ENCODE measurements around the gene TTLL7. TPM values are rescaled to one million over a fixed set of nuclear protein-coding genes. Genes with fewer than 3 reads are reported as not detected.
"Not testable (repeated sequence)": the region's sequence is repeated elsewhere in the genome, so short reads cannot be mapped to it uniquely, and the experiment has no call there.

Gene TTLL7
- polyA plus RNA-seq, 1 donor from 2014 or later: 88.1 TPM

DNA sequence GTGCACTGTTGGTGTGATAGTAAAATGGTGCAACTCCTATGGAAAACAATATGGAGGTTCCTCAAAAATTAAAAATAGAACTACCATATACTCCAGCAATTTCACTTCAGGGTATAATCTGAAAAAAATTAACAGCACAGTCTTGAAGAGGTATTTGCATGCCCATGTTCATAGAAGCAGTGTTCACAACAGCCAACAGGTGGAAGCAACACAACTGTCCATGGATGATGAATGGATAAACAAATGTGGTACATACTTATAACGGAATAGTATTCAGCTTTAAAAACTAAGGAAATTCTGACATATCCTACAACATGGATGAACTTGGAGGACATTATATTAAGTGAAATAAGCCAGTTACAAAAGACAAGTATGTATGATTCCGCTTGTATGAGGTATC, 8.2 kb downstream of the TTLL7 start:
- peaks cover 61% of the 10 kb centered on the region for H3K79me2 ChIP-seq (replicated peaks; ENCODE audit: insufficient read depth, low read length)
- H3K9me3 ChIP-seq (ENCODE audit: low read length): no peaks in the 10 kb centered on the region
- no peaks in the 10 kb centered on the region for H4K20me1 ChIP-seq (ENCODE audit: insufficient read depth)
- no peak overlapping the region for H2AFZ ChIP-seq (ENCODE audit: low read depth, low read length)
- H3K27ac ChIP-seq (ENCODE audit: low read length): no peak overlapping the region
- H3K36me3 ChIP-seq (ENCODE audit: insufficient read depth, low read length): no peaks in the 10 kb centered on the region
- no peak overlapping the region for H3K9ac ChIP-seq (ENCODE audit: low read length)
- H3K4me2 ChIP-seq (ENCODE audit: low read length): no peak overlapping the region
- no peaks in the 10 kb centered on the region for H3F3A ChIP-seq (ENCODE audit: insufficient read depth, low read length, poor library complexity, severe bottlenecking)
- no peaks in the 10 kb centered on the region for H3K9me2 ChIP-seq (ENCODE audit: insufficient read depth, low read length)
- TF ChIP-seq RAD21 (conservative IDR thresholded peaks at IDR 0.05) (no peak), CTCF (IDR thresholded peaks at IDR 0.05; ENCODE audit: poor library complexity, severe bottlenecking) (no peak), SMC3 (conservative IDR thresholded peaks at IDR 0.05; ENCODE audit: poor library complexity) (no peak), POLR2AphosphoS5 (IDR thresholded peaks at IDR 0.05) (no peak), EP300 (conservative IDR thresholded peaks at IDR 0.05; ENCODE audit: poor library complexity, severe bottlenecking) (no peak), TAF1 (IDR thresholded peaks at IDR 0.05; ENCODE audit: low read depth) (no peak), MXI1 (conservative IDR thresholded peaks at IDR 0.05; ENCODE audit: poor library complexity, severe bottlenecking) (no peak), EZH2 (IDR thresholded peaks at IDR 0.05; ENCODE audit: borderline replicate concordance, insufficient read depth, low read length, poor library complexity, severe bottlenecking) (no peak)
- TF ChIP-seq, protein P1, sequence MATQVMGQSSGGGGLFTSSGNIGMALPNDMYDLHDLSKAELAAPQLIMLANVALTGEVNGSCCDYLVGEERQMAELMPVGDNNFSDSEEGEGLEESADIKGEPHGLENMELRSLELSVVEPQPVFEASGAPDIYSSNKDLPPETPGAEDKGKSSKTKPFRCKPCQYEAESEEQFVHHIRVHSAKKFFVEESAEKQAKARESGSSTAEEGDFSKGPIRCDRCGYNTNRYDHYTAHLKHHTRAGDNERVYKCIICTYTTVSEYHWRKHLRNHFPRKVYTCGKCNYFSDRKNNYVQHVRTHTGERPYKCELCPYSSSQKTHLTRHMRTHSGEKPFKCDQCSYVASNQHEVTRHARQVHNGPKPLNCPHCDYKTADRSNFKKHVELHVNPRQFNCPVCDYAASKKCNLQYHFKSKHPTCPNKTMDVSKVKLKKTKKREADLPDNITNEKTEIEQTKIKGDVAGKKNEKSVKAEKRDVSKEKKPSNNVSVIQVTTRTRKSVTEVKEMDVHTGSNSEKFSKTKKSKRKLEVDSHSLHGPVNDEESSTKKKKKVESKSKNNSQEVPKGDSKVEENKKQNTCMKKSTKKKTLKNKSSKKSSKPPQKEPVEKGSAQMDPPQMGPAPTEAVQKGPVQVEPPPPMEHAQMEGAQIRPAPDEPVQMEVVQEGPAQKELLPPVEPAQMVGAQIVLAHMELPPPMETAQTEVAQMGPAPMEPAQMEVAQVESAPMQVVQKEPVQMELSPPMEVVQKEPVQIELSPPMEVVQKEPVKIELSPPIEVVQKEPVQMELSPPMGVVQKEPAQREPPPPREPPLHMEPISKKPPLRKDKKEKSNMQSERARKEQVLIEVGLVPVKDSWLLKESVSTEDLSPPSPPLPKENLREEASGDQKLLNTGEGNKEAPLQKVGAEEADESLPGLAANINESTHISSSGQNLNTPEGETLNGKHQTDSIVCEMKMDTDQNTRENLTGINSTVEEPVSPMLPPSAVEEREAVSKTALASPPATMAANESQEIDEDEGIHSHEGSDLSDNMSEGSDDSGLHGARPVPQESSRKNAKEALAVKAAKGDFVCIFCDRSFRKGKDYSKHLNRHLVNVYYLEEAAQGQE (IDR thresholded peaks at IDR 0.05; ENCODE audit: borderline replicate concordance): no peak
- no peak overlapping the region for H3K4me3 ChIP-seq (ENCODE audit: low read length)
- no peaks in the 10 kb centered on the region for H3K27me3 ChIP-seq (ENCODE audit: insufficient read depth, low read depth, low read length)

DNA sequence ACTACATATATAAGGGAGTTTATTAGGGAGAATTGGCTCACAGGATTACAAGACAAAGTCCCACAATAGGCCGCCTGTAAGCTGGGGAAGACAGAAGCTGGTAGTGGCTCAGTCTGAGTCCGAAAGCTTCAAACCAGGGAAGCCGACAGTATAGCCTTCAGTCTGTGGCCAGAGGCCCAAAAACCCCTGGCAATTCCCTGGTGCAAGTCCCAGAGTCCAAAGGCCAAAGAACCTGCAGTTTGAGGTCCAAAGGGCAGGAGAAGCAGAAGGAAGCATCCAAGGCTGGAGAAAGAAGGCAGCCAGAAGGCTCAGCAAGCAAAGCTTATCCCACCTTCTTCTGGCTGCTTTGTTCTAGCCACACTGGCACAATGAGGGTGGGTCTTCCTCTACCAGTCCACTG, 13.9 kb downstream of the TTLL7 start:
- Histone ChIP-seq H2AFZ (ENCODE audit: low read depth, low read length) (no peak overlapping the region), H3F3A (ENCODE audit: insufficient read depth, low read length, poor library complexity, severe bottlenecking) (no peaks in the 10 kb centered on the region), H3K9ac (ENCODE audit: low read length) (no peak overlapping the region), H3K27me3 (ENCODE audit: insufficient read depth, low read depth, low read length) (no peaks in the 10 kb centered on the region), H4K20me1 (ENCODE audit: insufficient read depth) (no peaks in the 10 kb centered on the region), H3K9me3 (ENCODE audit: low read length) (no peaks in the 10 kb centered on the region), H3K4me2 (ENCODE audit: low read length) (no peak overlapping the region), H3K4me3 (ENCODE audit: low read length) (no peak overlapping the region), H3K27ac (ENCODE audit: low read length) (no peak overlapping the region), H3K79me2 (replicated peaks; ENCODE audit: insufficient read depth, low read length) (peaks cover 61% of the 10 kb centered on the region), H3K36me3 (ENCODE audit: insufficient read depth, low read length) (no peaks in the 10 kb centered on the region), H3K9me2 (ENCODE audit: insufficient read depth, low read length) (no peaks in the 10 kb centered on the region)
- TF ChIP-seq EZH2 (IDR thresholded peaks at IDR 0.05; ENCODE audit: borderline replicate concordance, insufficient read depth, low read length, poor library complexity, severe bottlenecking) (no peak), RAD21 (conservative IDR thresholded peaks at IDR 0.05) (no peak), SMC3 (conservative IDR thresholded peaks at IDR 0.05; ENCODE audit: poor library complexity) (no peak), MXI1 (conservative IDR thresholded peaks at IDR 0.05; ENCODE audit: poor library complexity, severe bottlenecking) (no peak), POLR2AphosphoS5 (IDR thresholded peaks at IDR 0.05) (no peak), CTCF (IDR thresholded peaks at IDR 0.05; ENCODE audit: poor library complexity, severe bottlenecking) (no peak), TAF1 (IDR thresholded peaks at IDR 0.05; ENCODE audit: low read depth) (no peak), EP300 (conservative IDR thresholded peaks at IDR 0.05; ENCODE audit: poor library complexity, severe bottlenecking) (no peak)
- TF ChIP-seq, protein P1 (IDR thresholded peaks at IDR 0.05; ENCODE audit: borderline replicate concordance): no peak

- not testable (repeated sequence) for H3K9ac ChIP-seq (ENCODE audit: low read length); H3K4me3 ChIP-seq (ENCODE audit: low read length); H3K9me2 ChIP-seq (ENCODE audit: insufficient read depth, low read length); H4K20me1 ChIP-seq (ENCODE audit: insufficient read depth); H3F3A ChIP-seq (ENCODE audit: insufficient read depth, low read length, poor library complexity, severe bottlenecking); H3K9me3 ChIP-seq (ENCODE audit: low read length); H3K27me3 ChIP-seq (ENCODE audit: insufficient read depth, low read depth, low read length); H3K27ac ChIP-seq (ENCODE audit: low read length); H3K36me3 ChIP-seq (ENCODE audit: insufficient read depth, low read length); H2AFZ ChIP-seq (ENCODE audit: low read depth, low read length); H3K4me2 ChIP-seq (ENCODE audit: low read length)
- peaks cover 61% of the 10 kb centered on the region for H3K79me2 ChIP-seq (replicated peaks; ENCODE audit: insufficient read depth, low read length)
Measured at GRCh38 chr1:83983918-83984317, 15.0 kb downstream of the TTLL7 start.
